ENCODE measurements around the gene NOC3L.

The NOC3L gene

GRCh38 chr10:94294168-94294567 is 68.6 kb downstream of the NOC3L start:
- DNase-seq: no peak

- DNase-seq: no peak
Measured at GRCh38 chr10:94293354-94293753, 69.4 kb downstream of the NOC3L start.

- no peak for DNase-seq
Measured at GRCh38 chr10:94292434-94293090, 70.2 kb downstream of the NOC3L start.

- DNase-seq: no peak
Measured at GRCh38 chr10:94288361-94289101, 74.2 kb downstream of the NOC3L start.

- DNase-seq: no peak
Measured at GRCh38 chr10:94287336-94287735, 75.4 kb downstream of the NOC3L start.

GRCh38 chr10:94286901-94287300 is 75.8 kb downstream of the NOC3L start:
- DNase-seq: no peak

GRCh38 chr10:94285271-94285670 is 77.5 kb downstream of the NOC3L start:
- DNase-seq: no peak
